ENCODE measurements around the gene AIPL1.

- TF ChIP-seq, protein P1, sequence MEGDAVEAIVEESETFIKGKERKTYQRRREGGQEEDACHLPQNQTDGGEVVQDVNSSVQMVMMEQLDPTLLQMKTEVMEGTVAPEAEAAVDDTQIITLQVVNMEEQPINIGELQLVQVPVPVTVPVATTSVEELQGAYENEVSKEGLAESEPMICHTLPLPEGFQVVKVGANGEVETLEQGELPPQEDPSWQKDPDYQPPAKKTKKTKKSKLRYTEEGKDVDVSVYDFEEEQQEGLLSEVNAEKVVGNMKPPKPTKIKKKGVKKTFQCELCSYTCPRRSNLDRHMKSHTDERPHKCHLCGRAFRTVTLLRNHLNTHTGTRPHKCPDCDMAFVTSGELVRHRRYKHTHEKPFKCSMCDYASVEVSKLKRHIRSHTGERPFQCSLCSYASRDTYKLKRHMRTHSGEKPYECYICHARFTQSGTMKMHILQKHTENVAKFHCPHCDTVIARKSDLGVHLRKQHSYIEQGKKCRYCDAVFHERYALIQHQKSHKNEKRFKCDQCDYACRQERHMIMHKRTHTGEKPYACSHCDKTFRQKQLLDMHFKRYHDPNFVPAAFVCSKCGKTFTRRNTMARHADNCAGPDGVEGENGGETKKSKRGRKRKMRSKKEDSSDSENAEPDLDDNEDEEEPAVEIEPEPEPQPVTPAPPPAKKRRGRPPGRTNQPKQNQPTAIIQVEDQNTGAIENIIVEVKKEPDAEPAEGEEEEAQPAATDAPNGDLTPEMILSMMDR (IDR thresholded peaks at IDR 0.05; ENCODE audit: low read depth, low read length): no peak
- TF ChIP-seq MAX (IDR thresholded peaks at IDR 0.05; ENCODE audit: low read depth, low read length): no peak
These were observed at the start of gene AIPL1 for GRCh38 chr17:6435051-6435450.
